ENCODE data around the gene PAQR5. TPM values are rescaled to one million over a fixed set of nuclear protein-coding genes. Genes with fewer than 3 reads are reported as not detected.

Gene PAQR5
- total RNA-seq, 1 experiment from 2014 or later: 34.0 TPM

GRCh38 chr15:69313432-69314000, 14.8 kb downstream of the PAQR5 start:
- intact Hi-C loops (cut with micrococcal nuclease): no loop called here
- POLR2A ChIA-PET: no interaction called here
- DNase-seq (ENCODE audit: low read depth, low spot score) (no peak), ATAC-seq (no peak)
- RAD21 ChIA-PET (ENCODE audit: low non-redundant PET in 1 of 2, low total read pairs in 2 of 2, uncharacterized antibody in 2 of 2, unreplicated experiment in 2 of 2): no interaction called here
- no peaks in the 10 kb centered on the region for H4K20me1 ChIP-seq (ENCODE audit: insufficient read depth)
- H3K27ac ChIP-seq (ENCODE audit: low read depth, low read length): no peak overlapping the region
- no peaks in the 10 kb centered on the region for H3K36me3 ChIP-seq (ENCODE audit: control insufficient read depth in 1 of 2, insufficient read depth in 2 of 2, low read length in 2 of 2)
- CTCF ChIA-PET: no interaction called here
- H3K9me2 ChIP-seq (ENCODE audit: insufficient read depth): no peaks in the 10 kb centered on the region
- H2AFZ ChIP-seq (ENCODE audit: low read depth, low read length, poor library complexity, severe bottlenecking): no peak overlapping the region
- TF ChIP-seq JUND (IDR thresholded peaks at IDR 0.05) (no peak), ELF1 (IDR thresholded peaks at IDR 0.05; ENCODE audit: borderline replicate concordance, low read depth) (no peak), EZH2phosphoT487 (IDR thresholded peaks at IDR 0.05; ENCODE audit: borderline replicate concordance) (no peak), SIN3A (IDR thresholded peaks at IDR 0.05; ENCODE audit: low read depth) (no peak), ZFX (IDR thresholded peaks at IDR 0.05) (no peak), CEBPB (IDR thresholded peaks at IDR 0.05; ENCODE audit: low read depth) (no peak), CBX3 (IDR thresholded peaks at IDR 0.05; ENCODE audit: low read depth) (no peak), SP1 (IDR thresholded peaks at IDR 0.05; ENCODE audit: low read depth) (no peak), RAD21 (IDR thresholded peaks at IDR 0.05; ENCODE audit: low read depth) (no peak), FOSL1 (IDR thresholded peaks at IDR 0.05; ENCODE audit: low read depth) (no peak), MAX (IDR thresholded peaks at IDR 0.05) (no peak), YY1 (IDR thresholded peaks at IDR 0.05; ENCODE audit: extremely low read depth, insufficient replicate concordance, low read depth, low read length) (no peak), ZBTB33 (IDR thresholded peaks at IDR 0.05; ENCODE audit: extremely low read depth, insufficient replicate concordance, low read length) (no peak)
- TF ChIP-seq, protein P1, sequence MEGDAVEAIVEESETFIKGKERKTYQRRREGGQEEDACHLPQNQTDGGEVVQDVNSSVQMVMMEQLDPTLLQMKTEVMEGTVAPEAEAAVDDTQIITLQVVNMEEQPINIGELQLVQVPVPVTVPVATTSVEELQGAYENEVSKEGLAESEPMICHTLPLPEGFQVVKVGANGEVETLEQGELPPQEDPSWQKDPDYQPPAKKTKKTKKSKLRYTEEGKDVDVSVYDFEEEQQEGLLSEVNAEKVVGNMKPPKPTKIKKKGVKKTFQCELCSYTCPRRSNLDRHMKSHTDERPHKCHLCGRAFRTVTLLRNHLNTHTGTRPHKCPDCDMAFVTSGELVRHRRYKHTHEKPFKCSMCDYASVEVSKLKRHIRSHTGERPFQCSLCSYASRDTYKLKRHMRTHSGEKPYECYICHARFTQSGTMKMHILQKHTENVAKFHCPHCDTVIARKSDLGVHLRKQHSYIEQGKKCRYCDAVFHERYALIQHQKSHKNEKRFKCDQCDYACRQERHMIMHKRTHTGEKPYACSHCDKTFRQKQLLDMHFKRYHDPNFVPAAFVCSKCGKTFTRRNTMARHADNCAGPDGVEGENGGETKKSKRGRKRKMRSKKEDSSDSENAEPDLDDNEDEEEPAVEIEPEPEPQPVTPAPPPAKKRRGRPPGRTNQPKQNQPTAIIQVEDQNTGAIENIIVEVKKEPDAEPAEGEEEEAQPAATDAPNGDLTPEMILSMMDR (IDR thresholded peaks at IDR 0.05 in 2 of 3, conservative IDR thresholded peaks at IDR 0.05 in 1 of 3; ENCODE audit: borderline replicate concordance in 1 of 3, insufficient read depth in 1 of 3, low read depth in 2 of 3, low read length in 2 of 3): no peak
- peaks cover 0 to 8% of the 10 kb centered on the region in 2 experiments; a peak in 1 of 4 replicates for H3K4me1 ChIP-seq (ENCODE audit: control insufficient read depth in 1 of 2, insufficient read depth in 2 of 2, low read length in 2 of 2)
- H3K27me3 ChIP-seq (ENCODE audit: insufficient read depth, low read length): no peaks in the 10 kb centered on the region
- H3K9ac ChIP-seq (ENCODE audit: low read length): no peak overlapping the region
- H3K4me3 ChIP-seq (replicated peaks in 1 of 2; ENCODE audit: low read depth in 1 of 2, low read length in 2 of 2): no peak overlapping the region
- BruUV-seq (replicated peaks): no TSS peak
- H3K4me2 ChIP-seq (ENCODE audit: low read length): no peak overlapping the region
- H3K79me2 ChIP-seq (ENCODE audit: insufficient read depth, low read length): peaks cover 17% of the 10 kb centered on the region
- H3K9me3 ChIP-seq (ENCODE audit: control insufficient read depth in 1 of 2, insufficient read depth in 1 of 2, low read depth in 1 of 2, low read length in 2 of 2): no peaks in the 10 kb centered on the region

Data from HCT116 (cell line).